Subcutaneous abdominal adipose tissue (tissue), 5 donors: ENCODE results near the gene IL1RAP.

Experiments
- H3K27ac ChIP-seq: one replicate; pipeline ENCODE4 v1.7.0; 2013; ENCODE audit warnings: low read depth, mild to moderate bottlenecking, inconsistent platforms, low read length, moderate library complexity
- H3K27me3 ChIP-seq, 5 donors: one replicate each; pipeline ENCODE4 v1.7.0; 2013; ENCODE audit warnings: low read length in 5 of 5, inconsistent platforms in 1 of 5; ENCODE audit not compliant: control insufficient read depth in 5 of 5, insufficient read depth in 4 of 5
- H3K36me3 ChIP-seq, 5 donors: one replicate each; pipeline ENCODE4 v1.7.0; 2013; ENCODE audit warnings: low read length in 5 of 5; ENCODE audit not compliant: control insufficient read depth in 5 of 5, insufficient read depth in 5 of 5
- H3K4me1 ChIP-seq, 5 donors: one replicate each; pipeline ENCODE4 v1.7.0; 2013; ENCODE audit warnings: low read length in 5 of 5, mild to moderate bottlenecking in 3 of 5, moderate library complexity in 1 of 5; ENCODE audit not compliant: control insufficient read depth in 5 of 5, insufficient read depth in 5 of 5
- H3K4me3 ChIP-seq, 5 donors: one replicate each; pipeline ENCODE4 v1.7.0; 2013; ENCODE audit warnings: low read length in 5 of 5, low read depth in 1 of 5
- H3K9ac ChIP-seq, 5 donors: one replicate each; pipeline ENCODE4 v1.7.0; 2013; ENCODE audit warnings: low read length in 5 of 5, mild to moderate bottlenecking in 4 of 5, moderate library complexity in 3 of 5
- H3K9me3 ChIP-seq, 5 donors: one replicate each; pipeline ENCODE4 v1.7.0; 2013; ENCODE audit warnings: low read length in 5 of 5; ENCODE audit not compliant: control insufficient read depth in 5 of 5
- donor health status: healthy.
- donor health status: healthy.
- donor health status: healthy.
- donor health status: healthy.
- donor health status: healthy.

IL1RAP gene

GRCh38 chr3:190596349-190597285 lies 82.7 kb downstream of the IL1RAP start:
- Histone ChIP-seq H3K27ac (no peak overlapping the region), H3K4me1 (no peaks in the 10 kb centered on the region), H3K9ac (no peak overlapping the region), H3K4me3 (no peak overlapping the region), H3K9me3 (no peaks in the 10 kb centered on the region), H3K36me3 (peaks cover 0 to 3% (median 0%) of the 10 kb centered on the region in 5 donors), H3K27me3 (no peaks in the 10 kb centered on the region)

- Histone ChIP-seq H3K27ac (no peak overlapping the region), H3K4me3 (no peak overlapping the region), H3K4me1 (no peaks in the 10 kb centered on the region), H3K9me3 (no peaks in the 10 kb centered on the region), H3K36me3 (peaks cover 0 to 3% (median 0%) of the 10 kb centered on the region in 5 donors), H3K9ac (no peak overlapping the region), H3K27me3 (no peaks in the 10 kb centered on the region)
Observed at GRCh38 chr3:190597291-190597690, 83.4 kb downstream of the IL1RAP start.

- no peaks in the 10 kb centered on the region for H3K27me3 ChIP-seq
- no peak overlapping the region for H3K4me3 ChIP-seq
- no peak overlapping the region for H3K27ac ChIP-seq
- H3K36me3 ChIP-seq: peaks cover 0 to 8% (median 7%) of the 10 kb centered on the region in 5 donors
- no peaks in the 10 kb centered on the region for H3K4me1 ChIP-seq
- no peaks in the 10 kb centered on the region for H3K9me3 ChIP-seq
- no peak overlapping the region for H3K9ac ChIP-seq
Observed at GRCh38 chr3:190601622-190602021, 87.7 kb downstream of the IL1RAP start.

- Histone ChIP-seq H3K36me3 (peaks cover 0 to 8% (median 7%) of the 10 kb centered on the region in 5 donors), H3K4me3 (no peak overlapping the region), H3K9me3 (no peaks in the 10 kb centered on the region), H3K9ac (no peak overlapping the region), H3K27ac (no peak overlapping the region), H3K27me3 (no peaks in the 10 kb centered on the region), H3K4me1 (no peaks in the 10 kb centered on the region)
Observed at GRCh38 chr3:190605385-190605784, 91.5 kb downstream of the IL1RAP start.

GRCh38 chr3:190606596-190606995 lies 92.7 kb downstream of the IL1RAP start:
- H3K9ac ChIP-seq: no peak overlapping the region
- no peaks in the 10 kb centered on the region for H3K27me3 ChIP-seq
- H3K36me3 ChIP-seq: peaks cover 0 to 8% (median 7%) of the 10 kb centered on the region in 5 donors
- H3K27ac ChIP-seq: no peak overlapping the region
- H3K9me3 ChIP-seq: no peaks in the 10 kb centered on the region
- H3K4me3 ChIP-seq: no peak overlapping the region
- no peaks in the 10 kb centered on the region for H3K4me1 ChIP-seq

GRCh38 chr3:190607021-190607420 lies 93.1 kb downstream of the IL1RAP start:
- Histone ChIP-seq H3K9me3 (no peaks in the 10 kb centered on the region), H3K9ac (no peak overlapping the region), H3K27ac (no peak overlapping the region), H3K4me3 (no peak overlapping the region), H3K27me3 (no peaks in the 10 kb centered on the region), H3K36me3 (peaks cover 0 to 8% (median 7%) of the 10 kb centered on the region in 5 donors), H3K4me1 (no peaks in the 10 kb centered on the region)

- H3K4me1 ChIP-seq: no peaks in the 10 kb centered on the region
- no peaks in the 10 kb centered on the region for H3K27me3 ChIP-seq
- H3K27ac ChIP-seq: no peak overlapping the region
- no peak overlapping the region for H3K9ac ChIP-seq
- no peak overlapping the region for H3K4me3 ChIP-seq
- H3K9me3 ChIP-seq: no peaks in the 10 kb centered on the region
- H3K36me3 ChIP-seq: peaks cover 0 to 8% (median 7%) of the 10 kb centered on the region in 5 donors
Observed at GRCh38 chr3:190608850-190609589, 95.1 kb downstream of the IL1RAP start.

GRCh38 chr3:190614226-190615059 lies 100.6 kb downstream of the IL1RAP start:
- no peak overlapping the region for H3K9ac ChIP-seq
- no peaks in the 10 kb centered on the region for H3K9me3 ChIP-seq
- H3K27me3 ChIP-seq: no peaks in the 10 kb centered on the region
- H3K27ac ChIP-seq: no peak overlapping the region
- H3K36me3 ChIP-seq: no peaks in the 10 kb centered on the region
- no peak overlapping the region for H3K4me3 ChIP-seq
- no peaks in the 10 kb centered on the region for H3K4me1 ChIP-seq

GRCh38 chr3:190615060-190615384 lies 101.1 kb downstream of the IL1RAP start:
- Histone ChIP-seq H3K36me3 (no peaks in the 10 kb centered on the region), H3K4me3 (no peak overlapping the region), H3K4me1 (no peaks in the 10 kb centered on the region), H3K27me3 (no peaks in the 10 kb centered on the region), H3K9ac (no peak overlapping the region), H3K27ac (no peak overlapping the region), H3K9me3 (no peaks in the 10 kb centered on the region)
